BJ (cell line): ENCODE data around the gene GATA1. TPM values are rescaled to one million over a fixed set of nuclear protein-coding genes. Genes with fewer than 3 reads are reported as not detected.
A peak's percentile ranks its signal among the peaks of the same experiment; 100 is the strongest.

Source experiments
- CTCF ChIA-PET: fragments of 350-600 bp; formaldehyde crosslinking; extraction: SDS; loops from one replicate; lab custom pipeline; 2021; ENCODE audit warnings: antibody characterized with exemption, inconsistent platforms; lab: Yijun Ruan, JAX
- POLR2A ChIA-PET: fragments of 300-600 bp; sonication (Branson Sonifier 250); formaldehyde crosslinking; extraction: SDS; loops from one replicate; lab custom pipeline; 2021; ENCODE audit warnings: antibody characterized with exemption; lab: Charles Lee
- DNase-seq: peaks from one replicate; pipeline ENCODE4 v3.0.0-alpha.2; 2011; ENCODE audit warnings: low read depth
- H3K27me3 ChIP-seq: 2 replicates; pipeline ENCODE4 v1.6.0; 2011; ENCODE audit warnings: low read length; ENCODE audit not compliant: control insufficient read depth, insufficient read depth
- H3K36me3 ChIP-seq: 2 replicates; pipeline ENCODE4 v1.5.1; 2011; ENCODE audit warnings: low read length; ENCODE audit not compliant: control insufficient read depth, insufficient read depth
- H3K4me3 ChIP-seq: 2 replicates; pipeline ENCODE4 v1.5.1; 2011; ENCODE audit warnings: low read depth, mild to moderate bottlenecking, control low read depth, low read length
- polyA plus RNA-seq: library from polyadenylated mRNA; depleted of rRNA; stranded (reverse); fragments of >200 nt; gene quantifications from 2 replicates; pipeline ENCODE4 v1.2.3, GENCODE V29; 2011
- TF ChIP-seq, protein P1 (sequence below): IDR thresholded peaks from 2 replicates; pipeline ENCODE4 v1.5.1; 2011; ENCODE audit warnings: low read depth, mild to moderate bottlenecking, control low read depth, inconsistent platforms, low read length, moderate library complexity; ENCODE audit not compliant: insufficient read depth

The GATA1 gene
- polyA plus RNA-seq, 1 experiment: not detected

DNA sequence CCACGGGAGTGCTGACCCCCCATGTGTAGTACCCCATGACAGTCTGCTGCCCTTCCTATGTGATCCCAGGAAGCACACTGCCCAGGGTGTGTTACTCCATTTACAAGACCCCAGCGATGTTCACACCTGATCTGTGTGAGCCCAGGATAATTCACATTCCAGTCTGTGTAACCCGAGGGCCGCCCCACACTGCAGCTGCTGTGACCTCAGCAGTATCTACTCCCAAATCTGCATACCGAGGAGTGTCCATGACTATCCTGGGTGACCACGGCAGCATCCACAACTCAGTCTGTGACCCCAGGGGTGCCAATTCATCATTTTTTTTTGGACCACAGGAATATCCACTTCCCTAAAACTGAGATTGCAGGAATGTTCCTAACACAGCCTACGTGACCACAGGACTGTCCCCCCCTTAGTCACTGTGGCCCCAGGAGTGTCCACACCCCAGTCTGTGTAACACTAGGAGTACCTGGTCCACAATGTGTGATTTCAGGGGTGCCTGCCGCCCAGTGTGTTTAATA is 32.6 kb upstream of the GATA1 start:
- no peak for DNase-seq
- ChIA-PET POLR2A (no interaction called here), CTCF (no interaction called here)
- H3K4me3 ChIP-seq: no peak overlapping the region
- TF ChIP-seq, protein P1, sequence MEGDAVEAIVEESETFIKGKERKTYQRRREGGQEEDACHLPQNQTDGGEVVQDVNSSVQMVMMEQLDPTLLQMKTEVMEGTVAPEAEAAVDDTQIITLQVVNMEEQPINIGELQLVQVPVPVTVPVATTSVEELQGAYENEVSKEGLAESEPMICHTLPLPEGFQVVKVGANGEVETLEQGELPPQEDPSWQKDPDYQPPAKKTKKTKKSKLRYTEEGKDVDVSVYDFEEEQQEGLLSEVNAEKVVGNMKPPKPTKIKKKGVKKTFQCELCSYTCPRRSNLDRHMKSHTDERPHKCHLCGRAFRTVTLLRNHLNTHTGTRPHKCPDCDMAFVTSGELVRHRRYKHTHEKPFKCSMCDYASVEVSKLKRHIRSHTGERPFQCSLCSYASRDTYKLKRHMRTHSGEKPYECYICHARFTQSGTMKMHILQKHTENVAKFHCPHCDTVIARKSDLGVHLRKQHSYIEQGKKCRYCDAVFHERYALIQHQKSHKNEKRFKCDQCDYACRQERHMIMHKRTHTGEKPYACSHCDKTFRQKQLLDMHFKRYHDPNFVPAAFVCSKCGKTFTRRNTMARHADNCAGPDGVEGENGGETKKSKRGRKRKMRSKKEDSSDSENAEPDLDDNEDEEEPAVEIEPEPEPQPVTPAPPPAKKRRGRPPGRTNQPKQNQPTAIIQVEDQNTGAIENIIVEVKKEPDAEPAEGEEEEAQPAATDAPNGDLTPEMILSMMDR: no peak
- H3K36me3 ChIP-seq: no peaks in the 10 kb centered on the region
- no peaks in the 10 kb centered on the region; the same call in 1 of the 2 replicates for H3K27me3 ChIP-seq

DNA sequence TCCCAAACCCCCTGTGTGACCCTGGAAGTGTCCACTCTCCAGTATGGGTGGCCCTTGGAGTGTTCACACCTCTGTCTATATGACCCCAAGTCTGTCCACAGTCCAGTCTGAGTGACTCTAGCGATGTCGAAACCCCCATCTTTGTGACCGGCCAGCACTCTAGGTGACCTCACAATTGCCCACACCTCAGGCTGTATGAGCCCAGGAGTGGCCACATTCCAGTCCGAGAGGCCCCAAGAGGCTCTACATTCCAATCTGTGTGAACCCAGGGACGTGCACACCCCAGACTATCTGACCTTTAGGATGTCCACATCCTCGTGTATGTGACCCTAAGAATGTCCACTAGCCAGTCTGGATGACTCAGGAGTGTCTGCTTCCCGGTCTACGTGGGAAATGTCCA is 32.2 kb upstream of the GATA1 start:
- POLR2A ChIA-PET: no interaction called here
- TF ChIP-seq, protein P1: no peak

DNA sequence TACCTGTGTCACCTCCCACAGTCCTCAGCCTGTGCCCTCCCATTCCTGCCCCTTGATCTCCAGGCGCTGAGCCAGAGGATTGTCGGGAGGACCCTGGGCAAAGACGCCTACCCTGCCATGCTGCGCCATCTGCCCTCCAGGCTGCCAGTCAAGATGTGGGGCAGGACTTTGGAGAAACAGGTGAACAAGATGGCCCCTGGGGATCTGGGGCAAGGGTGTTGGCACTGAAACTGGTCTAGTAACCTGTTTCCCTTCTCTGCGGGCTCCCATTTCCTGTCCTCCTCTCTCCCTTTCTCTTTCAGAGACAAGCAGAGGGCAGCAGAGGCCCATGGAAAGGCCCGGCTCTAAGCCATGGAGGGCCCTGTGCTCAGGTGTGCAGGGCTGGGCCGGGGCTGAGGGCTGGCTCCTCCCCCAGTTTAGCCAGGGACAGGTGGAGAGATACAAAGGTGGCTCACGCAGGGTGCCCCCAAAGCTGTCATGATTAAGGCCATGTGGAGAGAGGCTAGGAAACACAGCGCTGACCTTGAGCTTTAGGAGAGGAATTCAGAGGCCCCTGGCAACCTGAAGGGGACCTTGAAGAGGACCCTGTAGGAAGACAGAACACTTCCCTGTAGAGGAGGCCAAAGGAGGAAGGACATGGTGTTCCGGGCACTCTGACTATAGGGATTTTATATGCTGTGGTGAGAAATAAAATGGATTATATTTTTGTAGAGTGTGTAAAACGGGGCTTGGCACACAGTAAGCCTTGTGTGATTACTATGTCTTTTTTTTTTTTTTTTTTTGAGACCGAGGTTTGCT is 24.5 kb upstream of the GATA1 start, which contains the start of gene GLOD5:
GLOD5 (plus strand) TSS at position 74 of the 798 bp plus-strand sequence; CDS start at position 118, 44 bp downstream.
- Histone ChIP-seq H3K4me3 (no peak within 1 kb of the TSS), H3K36me3 (no peaks in the 10 kb centered on the region), H3K27me3 (no peaks in the 10 kb centered on the region)
- POLR2A ChIA-PET: no interaction called here
- TF ChIP-seq, protein P1: peak; percentile 33
- no peak for DNase-seq
- CTCF ChIA-PET: interaction anchor here (0.8 kb wide), 1 partner anchor 151 kb away, joined by 3 read pairs; no protein-coding TSS in a partner anchor

More for the DNA sequence above, 32.2 kb upstream of the GATA1 start:
- CTCF ChIA-PET: no interaction called here
- H3K27me3 ChIP-seq: no peaks in the 10 kb centered on the region; the same call in 1 of the 2 replicates
- no peak for DNase-seq
- H3K4me3 ChIP-seq: no peak overlapping the region
- no peaks in the 10 kb centered on the region for H3K36me3 ChIP-seq

DNA sequence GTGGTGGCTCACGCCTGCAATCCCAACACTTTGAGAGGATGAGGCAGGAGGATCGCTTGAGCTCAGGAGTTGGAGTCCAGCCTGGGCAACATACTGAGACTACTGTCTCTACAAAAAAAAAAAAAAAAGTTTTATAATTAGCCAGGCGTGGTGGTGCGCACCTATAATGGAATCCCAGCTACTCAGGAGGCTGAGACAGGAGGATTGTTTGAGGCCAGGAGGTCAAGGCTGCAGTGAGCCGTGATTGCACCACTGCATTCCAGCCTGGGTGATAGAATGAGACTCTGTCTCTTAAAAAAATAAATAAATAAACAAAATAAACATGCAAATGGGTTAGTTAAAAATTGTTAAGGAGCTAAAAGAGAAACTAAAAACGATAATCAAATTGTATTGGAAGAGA is 17.2 kb upstream of the GATA1 start:
- TF ChIP-seq, protein P1: no peak
- CTCF ChIA-PET: interaction anchor here (0.6 kb wide), 1 partner anchor 106 kb away, joined by 3 read pairs; no protein-coding TSS in a partner anchor
- DNase-seq: no peak
- H3K27me3 ChIP-seq: no peaks in the 10 kb centered on the region
- POLR2A ChIA-PET: interaction anchor here (0.6 kb wide), 1 partner anchor 141 kb away, joined by 8 read pairs; no protein-coding TSS in a partner anchor
- no peak overlapping the region for H3K4me3 ChIP-seq
- H3K36me3 ChIP-seq: no peaks in the 10 kb centered on the region

DNA sequence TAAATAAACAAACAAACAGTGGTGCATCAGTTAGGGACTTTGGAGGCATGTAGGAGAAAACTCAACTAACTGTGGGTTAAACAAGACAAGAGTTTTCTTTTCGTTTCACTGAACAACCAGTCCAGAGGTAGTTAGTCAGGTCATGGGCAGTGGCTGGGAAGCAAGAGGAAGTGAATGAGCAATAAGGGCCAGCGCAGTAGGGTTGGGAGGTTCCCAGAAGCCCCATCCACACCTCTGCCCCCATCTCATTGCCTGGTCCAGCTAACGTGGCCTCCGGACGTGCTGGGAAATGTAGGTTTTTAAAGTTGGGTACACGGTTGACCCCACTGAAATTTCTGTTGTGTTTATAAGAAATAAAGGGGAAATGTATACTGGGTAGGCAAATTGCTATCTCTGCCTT is 16.1 kb upstream of the GATA1 start:
- DNase-seq: no peak
- ChIA-PET CTCF (no interaction called here), POLR2A (no interaction called here)
- Histone ChIP-seq H3K27me3 (no peaks in the 10 kb centered on the region), H3K36me3 (no peaks in the 10 kb centered on the region), H3K4me3 (no peak overlapping the region)
- TF ChIP-seq, protein P1: no peak
